Left kidney (tissue), 2 donors: Measurements from ENCODE around the gene ZNF579. TPM values are rescaled to one million over a fixed set of nuclear protein-coding genes. Genes with fewer than 3 reads are reported as not detected.
"Not testable (repeated sequence)": the region's sequence is repeated elsewhere in the genome, so short reads cannot be mapped to it uniquely, and the experiment has no call there.

Source experiments
- DNase-seq: peaks from one replicate; pipeline ENCODE4 v3.0.0-alpha.2; 2013
- polyA plus RNA-seq: library from polyadenylated mRNA; unstranded; fragments of 120-200 nt; gene quantifications from one replicate; pipeline ENCODE4 v1.2.1, GENCODE V29; 2013; ENCODE audit not compliant: insufficient read length

Gene ZNF579
- polyA plus RNA-seq, 1 donor, result 16.1 TPM

DNA sequence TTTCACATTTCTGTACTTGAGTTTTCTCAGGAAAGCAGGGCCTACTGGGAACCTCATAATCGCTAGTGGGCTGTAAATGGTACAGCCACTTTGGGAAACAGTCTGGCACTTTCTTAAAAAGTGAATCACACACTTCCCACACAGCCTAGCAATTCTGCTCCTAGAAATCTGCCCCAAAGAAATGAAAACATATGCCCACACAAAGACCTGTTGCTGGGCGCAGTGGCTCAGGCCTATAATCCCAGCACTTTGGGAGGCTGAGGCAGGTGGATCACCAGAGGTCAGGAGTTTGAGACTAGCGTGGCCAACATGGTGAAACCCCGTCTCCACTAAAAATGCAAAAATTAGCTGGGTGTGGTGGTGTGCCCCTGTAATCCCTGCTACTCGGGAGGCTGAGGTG lies 11.2 kb downstream of the ZNF579 start:
- DNase-seq, result not testable (repeated sequence)

GRCh38 chr19:55567708-55568328 lies 12.8 kb downstream of the ZNF579 start:
- no peak for DNase-seq

DNA sequence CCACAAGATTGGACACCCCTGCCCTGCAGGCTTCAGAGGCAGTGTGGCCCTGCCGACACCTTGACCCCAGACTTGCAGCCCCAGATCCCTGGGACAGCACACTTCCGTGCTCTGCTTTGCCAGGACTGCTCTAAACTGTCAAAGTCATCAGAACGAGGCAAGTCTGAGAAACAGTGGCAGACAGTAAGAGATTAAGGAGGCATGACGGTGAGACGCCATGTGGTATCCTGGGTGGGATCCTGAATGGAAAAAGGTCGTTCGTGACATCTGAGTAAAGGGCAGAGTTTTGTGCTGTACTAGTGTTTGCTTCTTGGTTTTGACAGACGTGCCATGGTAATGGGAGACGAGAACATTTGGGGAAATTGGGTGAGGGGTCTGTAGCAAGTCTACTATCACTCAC lies 13.8 kb downstream of the ZNF579 start:
- no peak for DNase-seq

GRCh38 chr19:55563261-55563690 lies 17.4 kb downstream of the ZNF579 start:
- DNase-seq, result no peak

DNA sequence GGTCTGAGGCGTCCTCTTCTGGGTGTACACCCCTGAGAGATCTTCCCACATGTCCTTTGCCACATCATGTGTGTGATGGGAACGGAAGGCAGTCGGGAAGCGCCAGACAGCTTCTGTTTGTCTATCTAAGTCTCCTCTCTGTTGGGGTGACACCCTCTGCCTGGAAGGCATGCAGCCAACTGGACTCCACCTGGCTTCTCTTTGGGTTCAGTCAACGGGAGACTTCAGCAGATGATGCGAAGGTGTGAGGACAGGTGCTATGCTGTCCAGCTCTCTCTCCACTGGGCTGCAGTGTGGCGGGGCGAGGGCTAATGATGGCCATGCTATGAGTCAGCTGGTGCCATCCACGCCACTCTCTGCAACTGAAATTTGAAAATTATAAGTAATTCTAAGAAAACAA lies 21.0 kb downstream of the ZNF579 start:
- no peak for DNase-seq

DNA sequence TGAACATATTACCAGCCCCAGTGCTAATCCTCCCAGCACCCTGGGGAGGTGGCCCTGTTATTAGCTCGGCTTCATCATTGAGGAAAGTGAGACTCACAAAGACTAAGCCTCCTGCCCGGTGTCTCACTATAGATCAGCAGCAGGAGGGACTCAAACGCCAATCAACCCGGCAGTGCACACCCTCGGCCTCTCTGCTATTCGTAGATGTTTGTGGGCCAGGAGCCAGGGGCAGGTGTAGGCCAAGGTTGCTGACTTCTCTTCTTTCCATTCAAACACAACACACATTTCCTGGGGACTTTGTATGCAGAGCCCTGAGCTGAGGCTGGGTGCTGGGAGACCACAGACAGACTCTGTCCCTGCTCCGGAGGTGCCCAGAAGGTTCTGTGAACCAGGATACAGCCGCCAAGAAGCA lies 25.9 kb downstream of the ZNF579 start:
- DNase-seq, result no peak

DNA sequence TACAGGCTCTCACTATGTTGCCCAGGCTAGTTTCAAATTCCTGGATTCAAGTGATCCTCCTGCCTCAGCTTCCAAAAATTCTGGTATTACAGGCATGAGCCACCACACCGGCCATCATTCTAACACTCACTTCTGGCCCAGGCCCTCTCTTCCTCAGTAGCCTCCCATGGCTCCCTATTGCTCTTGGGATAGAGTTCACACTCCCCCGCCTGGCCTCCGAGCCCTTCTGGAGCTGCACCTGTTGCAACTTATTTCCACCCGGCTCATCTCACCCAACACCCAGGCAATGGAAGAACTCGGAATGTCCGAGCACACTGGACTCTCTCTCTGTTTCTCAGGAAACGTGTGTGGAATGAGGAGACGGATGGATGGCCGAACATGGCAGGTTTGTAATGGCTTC lies 26.3 kb downstream of the ZNF579 start:
- no peak for DNase-seq

GRCh38 chr19:55553217-55554182 lies 27.1 kb downstream of the ZNF579 start:
- DNase-seq, result no peak

GRCh38 chr19:55552620-55553019 lies 28.0 kb downstream of the ZNF579 start:
- no peak for DNase-seq

GRCh38 chr19:55552206-55552605 lies 28.4 kb downstream of the ZNF579 start:
- DNase-seq, result no peak

- no peak for DNase-seq
Observed at GRCh38 chr19:55550321-55550650, 30.4 kb downstream of the ZNF579 start.

DNA sequence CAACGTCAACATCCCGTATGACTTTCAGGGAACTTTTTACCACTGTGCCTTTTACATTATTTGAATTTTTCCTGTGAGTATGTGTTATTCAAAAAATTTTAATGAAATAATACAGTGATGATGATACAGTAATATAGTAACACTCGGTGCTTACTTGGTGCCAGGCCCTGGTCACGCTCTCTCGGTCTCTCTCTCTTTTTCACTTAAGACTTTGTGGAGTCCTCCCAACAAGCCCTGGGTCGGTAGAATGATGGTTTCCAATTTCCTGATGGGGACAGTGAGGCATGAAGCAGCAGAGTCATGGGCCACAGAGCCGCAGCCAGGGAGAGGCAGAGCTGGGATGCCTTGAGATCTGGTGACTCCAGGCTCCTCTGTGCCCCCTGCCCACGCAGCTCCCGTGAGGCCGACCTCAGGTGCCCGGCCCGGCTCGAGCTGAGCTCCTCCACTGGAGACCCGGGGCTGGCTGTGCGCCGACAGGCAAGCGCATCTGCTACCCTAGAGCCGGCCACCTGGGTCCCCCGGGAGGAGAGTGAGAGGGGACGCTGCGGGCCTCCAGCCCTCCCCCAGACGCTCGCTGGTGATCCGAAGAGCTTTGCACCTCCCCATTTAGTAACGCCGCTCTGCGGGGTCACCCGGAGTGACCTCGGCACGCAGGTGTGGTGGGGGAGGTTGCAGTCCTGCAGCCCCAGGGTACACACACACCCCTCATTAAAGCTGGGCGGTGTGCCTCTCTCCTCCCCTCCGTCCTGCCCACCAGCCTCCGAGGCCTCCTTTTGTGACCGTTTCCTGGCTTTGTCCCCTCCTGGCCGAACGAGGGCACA lies 30.9 kb downstream of the ZNF579 start:
- DNase-seq, result peak; percentile 81

DNA sequence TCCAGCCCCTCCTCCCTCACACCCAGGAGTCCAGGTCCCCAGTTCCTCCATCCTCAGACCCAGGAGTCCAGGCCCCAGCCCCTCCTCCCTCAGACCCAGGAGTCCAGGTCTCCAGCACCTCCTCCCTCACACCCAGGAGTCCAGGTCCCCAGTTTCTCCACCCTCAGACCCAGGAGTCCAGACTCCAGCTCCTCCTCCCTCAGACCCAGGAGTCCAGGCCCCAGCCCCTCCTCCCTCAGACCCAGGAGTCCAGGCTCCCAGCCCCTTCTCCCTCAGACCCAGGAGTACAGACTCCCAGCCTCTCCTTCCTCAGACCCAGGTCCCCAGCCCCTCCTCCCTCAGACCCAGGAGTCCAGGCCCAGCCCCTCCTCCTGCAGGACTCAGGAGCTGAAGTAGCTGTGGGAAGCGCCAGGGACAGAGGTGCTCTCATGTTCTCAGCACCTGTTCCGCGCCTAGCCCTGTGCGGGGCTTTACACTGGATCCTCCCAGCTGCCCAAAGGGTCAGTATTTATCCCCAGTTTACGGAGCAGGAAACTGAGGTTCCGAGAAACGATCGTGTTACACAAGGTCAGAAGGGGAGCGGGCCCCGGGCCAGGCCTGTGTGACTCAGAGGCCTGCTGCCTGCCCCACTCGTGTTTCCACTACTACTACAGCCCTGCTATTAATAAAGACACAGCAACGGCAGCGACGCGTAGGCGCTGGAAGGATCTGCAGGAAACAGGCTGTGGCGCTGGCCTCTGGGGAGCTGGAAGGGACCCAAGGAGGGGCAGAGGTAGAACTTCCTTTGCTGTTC lies 33.6 kb downstream of the ZNF579 start:
- no peak for DNase-seq

GRCh38 chr19:55546011-55546410 lies 34.6 kb downstream of the ZNF579 start:
- DNase-seq, result no peak

GRCh38 chr19:55545443-55545842 lies 35.2 kb downstream of the ZNF579 start, which contains the start of gene SBK3:
Gene SBK3, minus strand, starts transcription at chr19:55545543. Its CDS starts 0 bp downstream, at chr19:55545543.
- DNase-seq, result no peak

GRCh38 chr19:55544776-55545439 lies 35.7 kb downstream of the ZNF579 start:
- no peak for DNase-seq

GRCh38 chr19:55544014-55544413 lies 36.6 kb downstream of the ZNF579 start:
- no peak for DNase-seq

DNA sequence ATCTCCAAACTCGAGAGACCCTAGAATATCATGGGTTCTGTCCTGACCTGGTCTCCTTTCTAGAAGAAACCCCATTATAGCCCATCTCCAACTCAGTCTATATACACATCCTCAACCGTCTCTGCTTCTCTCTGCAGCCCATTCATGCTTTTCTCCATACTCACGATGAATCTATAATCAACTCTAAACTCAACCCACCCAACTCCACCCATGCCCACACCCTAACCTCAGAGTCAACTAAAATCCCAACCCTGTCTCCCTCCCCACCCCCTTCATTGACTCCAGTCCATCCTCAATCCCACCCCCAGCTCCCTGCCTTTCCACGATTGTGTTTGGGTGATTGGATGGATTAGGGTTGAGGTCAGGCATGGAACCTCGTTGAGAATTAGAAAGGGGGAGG lies 37.1 kb downstream of the ZNF579 start:
- no peak for DNase-seq

DNA sequence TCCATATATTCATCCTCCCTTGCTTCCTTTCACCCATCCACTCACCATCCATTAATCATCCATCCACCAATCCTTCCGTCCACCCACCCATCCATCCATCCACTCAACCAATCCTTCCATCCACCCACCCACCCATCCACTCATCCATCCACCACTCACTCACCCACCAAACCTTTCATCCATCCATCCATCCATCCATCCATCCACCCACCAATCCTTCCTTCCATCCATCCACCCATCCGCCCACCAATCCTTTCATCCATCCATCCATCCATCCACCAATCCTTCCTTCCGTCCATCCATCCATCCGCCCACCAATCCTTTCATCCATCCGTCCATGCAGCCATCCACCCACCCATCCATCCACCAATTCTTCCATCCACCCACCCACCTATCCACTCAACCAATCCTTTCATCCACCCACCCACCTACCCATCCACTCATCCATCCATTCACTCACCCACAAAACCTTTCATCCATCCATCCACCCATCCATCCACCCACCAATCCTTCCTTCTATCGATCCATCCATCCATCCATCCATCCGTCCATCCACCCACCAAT lies 38.3 kb downstream of the ZNF579 start:
- DNase-seq, result no peak

DNA sequence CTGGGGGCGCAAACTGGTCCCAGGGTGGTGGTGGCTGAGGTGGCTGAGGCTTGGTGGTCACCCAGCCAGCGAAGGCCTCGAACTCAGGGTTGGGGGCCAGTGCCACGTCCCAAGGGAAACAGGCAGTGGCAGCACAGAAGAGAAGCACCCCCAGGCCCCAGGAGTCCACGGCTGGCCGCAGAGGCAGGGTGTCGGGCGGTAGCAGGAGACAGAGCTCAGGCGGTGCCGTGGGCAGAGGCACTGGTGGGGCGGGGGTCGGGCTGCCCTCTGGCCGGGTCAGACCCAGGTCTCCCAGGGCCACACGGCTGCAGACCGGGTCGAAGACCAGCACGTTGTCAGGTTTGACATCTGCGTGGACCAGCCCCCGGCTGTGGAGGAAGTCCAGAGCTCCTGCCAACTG lies 39.6 kb downstream of the ZNF579 start:
- DNase-seq, result no peak

DNA sequence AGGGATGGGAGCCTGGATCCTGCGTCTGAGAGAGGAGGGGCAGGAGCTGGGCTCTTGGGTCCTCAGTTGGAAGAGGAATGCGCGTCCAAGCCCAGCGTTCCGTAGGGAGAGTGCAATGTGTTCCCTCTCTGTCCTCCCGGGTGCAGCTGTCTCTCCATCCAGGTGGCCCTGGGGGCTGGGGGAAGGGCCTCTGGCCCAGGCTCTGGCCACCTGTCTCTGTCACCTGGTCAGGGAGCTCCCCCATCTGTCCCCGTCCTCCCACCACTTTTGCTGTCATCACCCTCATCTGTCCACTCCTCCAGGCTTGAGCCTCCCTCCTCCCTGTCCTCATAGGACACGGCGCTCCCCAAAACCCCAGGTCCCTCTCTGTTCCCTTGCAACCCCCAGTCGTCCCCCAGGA lies 40.0 kb downstream of the ZNF579 start:
- no peak for DNase-seq
